Brain microvascular endothelial cell (primary cell): ENCODE measurements around the gene MRPL38.

ENCODE experiments used
- DNase-seq: peaks from one replicate; pipeline ENCODE4 v3.0.0-alpha.2; 2020
- H3K27ac ChIP-seq: fragments of 250-450 bp; sonication (Bioruptor Pico); 2 replicates; pipeline ENCODE4 v1.5.1; 2020; ENCODE audit warnings: mild to moderate bottlenecking, moderate library complexity
- H3K27me3 ChIP-seq: fragments of 250-450 bp; sonication (Bioruptor Pico); replicated peaks from 2 replicates; pipeline ENCODE4 v1.5.1; 2020; ENCODE audit warnings: mild to moderate bottlenecking
- H3K36me3 ChIP-seq: fragments of 250-450 bp; sonication (Bioruptor Pico); replicated peaks from 2 replicates; pipeline ENCODE4 v1.5.1; 2020; ENCODE audit warnings: mild to moderate bottlenecking
- H3K4me3 ChIP-seq: 2 replicates; pipeline ENCODE4 v1.5.1; 2011; ENCODE audit warnings: low read depth, mild to moderate bottlenecking, control low read depth, low read length, moderate library complexity
- CTCF ChIP-seq: IDR thresholded peaks from 2 replicates; pipeline ENCODE4 v1.5.1; 2011; ENCODE audit warnings: low read depth, mild to moderate bottlenecking, moderate library complexity, low read length, control low read depth, inconsistent platforms; ENCODE audit errors: missing control alignments
- in situ Hi-C: cut with HindIII; loops from 2 replicates; pipeline ENCODE4 v1.10.0; 2017; ENCODE audit warnings: low sequenced_read_pairs, low pct_ligation_motif_present

MRPL38 gene

DNA sequence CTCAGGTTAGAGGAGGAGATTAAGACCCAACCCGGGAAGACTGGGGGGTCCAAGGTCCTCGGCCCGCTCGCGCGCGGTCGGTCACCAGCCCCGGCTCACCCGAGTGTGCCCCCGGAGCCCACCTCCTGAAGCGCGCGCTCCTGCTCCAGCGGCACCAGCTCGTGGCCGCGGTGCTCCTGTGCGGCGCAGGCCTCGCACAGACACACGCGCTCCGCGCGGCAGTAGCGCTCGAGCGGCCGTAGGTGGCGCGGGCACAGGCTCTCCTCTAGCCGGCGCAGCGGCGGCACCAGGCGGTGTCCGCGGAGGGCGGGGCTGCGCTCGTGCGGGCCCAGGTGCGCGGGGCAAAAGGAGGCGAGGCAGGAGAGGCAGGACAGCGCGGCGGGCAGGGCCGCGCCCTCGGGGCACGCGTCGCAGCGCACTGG is 26.9 kb downstream of the MRPL38 start:
- Histone ChIP-seq H3K27ac (peak overlapping the region; percentile 10), H3K27me3 (no peaks in the 10 kb centered on the region), H3K36me3 (no peaks in the 10 kb centered on the region), H3K4me3 (peak overlapping the region; percentile 54)
- in situ Hi-C loops: no loop called here
- DNase-seq: peak; percentile 33
- TF ChIP-seq CTCF: peak; percentile 41

GRCh38 chr17:75876938-75877751 is 27.5 kb downstream of the MRPL38 start:
- TF ChIP-seq CTCF: peak; percentile 16
- H3K27ac ChIP-seq: peak overlapping the region; percentile 41
- in situ Hi-C loops: no loop called here
- no peaks in the 10 kb centered on the region for H3K27me3 ChIP-seq
- H3K36me3 ChIP-seq: no peaks in the 10 kb centered on the region
- peak overlapping the region; percentile 54 for H3K4me3 ChIP-seq
- DNase-seq: peak; percentile 84

DNA sequence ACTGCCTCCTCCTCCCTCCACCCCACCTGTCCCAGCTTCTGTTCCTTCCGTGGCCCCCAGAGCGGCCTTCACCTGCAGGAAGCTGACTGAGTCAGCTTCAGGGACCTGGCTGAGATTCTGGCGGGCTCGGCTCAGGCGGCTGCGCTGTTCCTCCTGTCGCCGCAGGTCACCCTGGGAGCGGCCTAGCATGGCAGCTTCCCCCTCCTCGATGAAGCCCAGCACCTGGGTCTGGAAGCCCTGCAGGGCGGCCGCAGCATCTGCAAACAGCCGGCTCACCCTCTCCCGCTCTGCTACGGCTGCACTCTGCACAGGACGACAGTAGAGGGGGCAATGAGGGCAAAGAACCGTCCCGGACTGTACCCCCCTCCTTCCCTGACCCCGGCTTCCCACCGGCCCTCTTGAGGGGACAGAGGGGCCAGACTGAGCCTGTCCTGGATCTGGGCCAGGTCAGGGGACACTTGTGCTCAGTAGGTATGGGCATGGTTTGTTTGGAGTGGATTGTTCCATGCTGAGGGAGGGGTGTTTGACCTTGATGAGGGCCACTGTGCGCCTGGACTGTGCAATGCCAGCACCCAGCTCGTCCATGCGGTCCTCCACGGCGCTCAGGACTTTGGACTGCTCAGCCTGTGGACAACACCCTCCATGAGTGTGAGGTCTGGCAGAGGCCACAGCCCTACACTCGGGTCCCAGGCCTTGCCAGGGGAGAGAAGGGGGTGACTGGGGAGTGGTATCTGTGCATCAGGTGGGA is 28.3 kb downstream of the MRPL38 start:
- Histone ChIP-seq H3K27ac (peak overlapping the region; percentile 41), H3K4me3 (peak overlapping the region; percentile 54), H3K27me3 (no peaks in the 10 kb centered on the region), H3K36me3 (no peaks in the 10 kb centered on the region)
- no peak for DNase-seq
- TF ChIP-seq CTCF: peak; percentile 40
- in situ Hi-C loops: no loop called here

DNA sequence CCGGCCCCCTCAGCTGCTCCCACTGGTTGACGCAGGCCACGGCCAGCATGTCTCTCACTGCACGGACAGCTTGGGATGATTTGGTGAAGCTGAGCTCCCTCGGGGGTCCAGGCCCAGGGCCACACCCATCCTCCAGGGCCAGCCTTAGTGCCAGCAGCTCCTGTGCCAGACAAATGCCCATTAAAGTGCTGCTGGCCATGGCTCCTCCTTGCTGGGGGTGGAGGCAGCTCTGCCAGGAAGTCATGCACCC is 28.8 kb downstream of the MRPL38 start:
- no peaks in the 10 kb centered on the region for H3K36me3 ChIP-seq
- DNase-seq: no peak
- in situ Hi-C loops: no loop called here
- no peak overlapping the region for H3K27ac ChIP-seq
- no peak overlapping the region for H3K4me3 ChIP-seq
- no peaks in the 10 kb centered on the region for H3K27me3 ChIP-seq
- no peak for TF ChIP-seq CTCF

- no peak for DNase-seq
- Histone ChIP-seq H3K27me3 (no peaks in the 10 kb centered on the region), H3K36me3 (no peaks in the 10 kb centered on the region), H3K27ac (no peak overlapping the region), H3K4me3 (no peak overlapping the region)
- in situ Hi-C loops: no loop called here
- no peak for TF ChIP-seq CTCF
Observed at GRCh38 chr17:75875182-75875939, 29.3 kb downstream of the MRPL38 start.
